PC-9 (cell line): ENCODE results near the gene USP1. TPM values are rescaled to one million over a fixed set of nuclear protein-coding genes. Genes with fewer than 3 reads are reported as not detected.

Experiments used
- BruUV-seq: library from RNA; stranded (reverse); fragments of 400-500 nt; replicated peaks from 2 replicates; lab custom pipeline; 2021; lab: Mats Ljungman, UMichigan
- CTCF ChIA-PET: fragments of 300-600 bp; sonication (Branson Sonifier 250); formaldehyde crosslinking; loops from one replicate; lab custom pipeline; 2022; ENCODE audit warnings: antibody characterized with exemption; lab: Charles Lee
- POLR2A ChIA-PET: fragments of 300-600 bp; sonication (Branson Sonifier 250); formaldehyde crosslinking; loops from one replicate; lab custom pipeline; 2022; ENCODE audit warnings: antibody characterized with exemption; ENCODE audit not compliant: unreplicated experiment; lab: Charles Lee
- DNase-seq, 2 experiments: peaks; one replicate each; pipeline versions ENCODE4 v3.0.0 to v3.0.0-alpha.2; 2015 to 2022; ENCODE audit warnings: mixed read lengths in 1 of 2
- H2AFZ ChIP-seq: fragments of 200-600 bp; sonication (generic); 2 replicates; pipeline ENCODE4 v1.8.1; 2017; ENCODE audit warnings: antibody characterized with exemption
- H3F3A ChIP-seq: fragments of 200-600 bp; sonication (generic); 2 replicates; pipeline ENCODE4 v1.8.1; 2017; ENCODE audit warnings: antibody characterized with exemption, mild to moderate bottlenecking, low read depth; ENCODE audit not compliant: insufficient read depth
- H3K27ac ChIP-seq: fragments of 200-600 bp; sonication (generic); 2 replicates; pipeline ENCODE4 v1.6.1; 2016; ENCODE audit warnings: mixed run types
- H3K27me3 ChIP-seq: fragments of 200-600 bp; sonication (generic); 2 replicates; pipeline ENCODE4 v1.6.1; 2016; ENCODE audit warnings: low read depth, mixed run types; ENCODE audit not compliant: insufficient read depth
- H3K36me3 ChIP-seq: fragments of 200-600 bp; sonication (generic); 2 replicates; pipeline ENCODE4 v1.6.1; 2016; ENCODE audit warnings: low read depth, mixed run types
- H3K4me1 ChIP-seq: fragments of 200-600 bp; sonication (generic); replicated peaks from 2 replicates; pipeline ENCODE4 v1.6.1; 2016; ENCODE audit warnings: mixed run types; ENCODE audit not compliant: insufficient read depth
- H3K4me2 ChIP-seq: fragments of 200-600 bp; sonication (generic); 2 replicates; pipeline ENCODE4 v1.6.1; 2017; ENCODE audit warnings: mixed run types
- H3K4me3 ChIP-seq: fragments of 200-600 bp; sonication (generic); 2 replicates; pipeline ENCODE4 v1.6.1; 2016; ENCODE audit warnings: mixed run types
- H3K79me2 ChIP-seq: fragments of 200-600 bp; sonication (generic); 2 replicates; pipeline ENCODE4 v1.6.1; 2017; ENCODE audit warnings: low read depth, mixed run types
- H3K9me2 ChIP-seq: fragments of 200-600 bp; sonication (generic); 2 replicates; pipeline ENCODE4 v1.8.1; 2017; ENCODE audit warnings: mild to moderate bottlenecking; ENCODE audit not compliant: insufficient read depth
- H3K9me3 ChIP-seq: fragments of 200-600 bp; sonication (generic); 2 replicates; pipeline ENCODE4 v1.8.1; 2016; ENCODE audit warnings: low read depth; ENCODE audit not compliant: insufficient read depth
- H4K20me1 ChIP-seq: fragments of 200-600 bp; sonication (generic); 2 replicates; pipeline ENCODE4 v1.8.1; 2017; ENCODE audit not compliant: insufficient read depth
- EZH2 ChIP-seq: fragments of 200-600 bp; sonication (generic); IDR thresholded peaks from 2 replicates; pipeline ENCODE4 v1.8.0; 2017; ENCODE audit warnings: antibody characterized with exemption, low read depth
- intact Hi-C: fragments of 100-400 bp; cut with micrococcal nuclease; formaldehyde crosslinking; loops from one replicate; pipeline ENCODE4 v1.10.0; 2022; ENCODE audit not compliant: unreplicated experiment
- total RNA-seq: library from RNA; stranded (reverse); gene quantifications from 2 replicates; pipeline ENCODE4 v1.2.3, GENCODE V29; 2021
- TF ChIP-seq, protein P1 (sequence below): fragments of 200-600 bp; sonication (generic); conservative IDR thresholded peaks from 2 replicates; pipeline ENCODE4 v1.6.1; 2017; ENCODE audit warnings: mixed run types, antibody characterized with exemption, mild to moderate bottlenecking, moderate library complexity

The USP1 gene
- total RNA-seq, 1 experiment from 2014 or later, result 50.3 TPM

DNA sequence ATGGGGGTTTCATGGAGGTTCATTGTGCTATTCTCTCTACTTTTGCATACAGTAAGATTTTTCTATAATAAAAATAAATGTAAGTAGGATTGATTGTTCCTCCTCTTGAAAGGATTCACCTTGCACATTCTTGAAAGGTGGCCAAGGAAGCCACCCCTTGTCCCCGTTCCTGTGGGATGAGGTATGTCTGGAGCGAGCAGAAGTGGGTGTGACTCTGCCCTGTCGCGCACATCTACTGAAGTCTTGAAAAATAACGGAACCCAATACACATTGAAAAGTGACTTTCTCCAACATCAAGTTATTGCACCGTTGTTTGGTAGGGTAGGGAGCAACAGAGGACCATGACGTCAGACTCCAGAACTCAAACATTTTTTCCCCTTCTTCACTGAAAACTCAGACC is 46.8 kb upstream of the USP1 start:
- Histone ChIP-seq H3K9me2 (no peaks in the 10 kb centered on the region), H3K9me3 (no peaks in the 10 kb centered on the region), H3K36me3 (no peaks in the 10 kb centered on the region), H3F3A (peaks cover 17% of the 10 kb centered on the region; the same call in 1 of the 2 replicates), H3K27ac (no peak overlapping the region), H2AFZ (no peak overlapping the region), H3K4me3 (no peak overlapping the region), H3K4me2 (0 out of 2 replicates have a peak overlapping the region, but pooled peaks have one; percentile 35), H4K20me1 (no peaks in the 10 kb centered on the region), H3K4me1 (peaks cover 38% of the 10 kb centered on the region), H3K27me3 (no peaks in the 10 kb centered on the region), H3K79me2 (no peaks in the 10 kb centered on the region)
- peak in 1 of 2 experiments; percentile 49 for DNase-seq
- POLR2A ChIA-PET, result no interaction called here
- BruUV-seq, result no TSS peak
- CTCF ChIA-PET, result no interaction called here
- intact Hi-C loops, result loop anchor here (2.0 kb wide), 1 partner anchor 159 kb away; no protein-coding TSS in a partner anchor
- TF ChIP-seq EZH2, result no peak
- TF ChIP-seq, protein P1, sequence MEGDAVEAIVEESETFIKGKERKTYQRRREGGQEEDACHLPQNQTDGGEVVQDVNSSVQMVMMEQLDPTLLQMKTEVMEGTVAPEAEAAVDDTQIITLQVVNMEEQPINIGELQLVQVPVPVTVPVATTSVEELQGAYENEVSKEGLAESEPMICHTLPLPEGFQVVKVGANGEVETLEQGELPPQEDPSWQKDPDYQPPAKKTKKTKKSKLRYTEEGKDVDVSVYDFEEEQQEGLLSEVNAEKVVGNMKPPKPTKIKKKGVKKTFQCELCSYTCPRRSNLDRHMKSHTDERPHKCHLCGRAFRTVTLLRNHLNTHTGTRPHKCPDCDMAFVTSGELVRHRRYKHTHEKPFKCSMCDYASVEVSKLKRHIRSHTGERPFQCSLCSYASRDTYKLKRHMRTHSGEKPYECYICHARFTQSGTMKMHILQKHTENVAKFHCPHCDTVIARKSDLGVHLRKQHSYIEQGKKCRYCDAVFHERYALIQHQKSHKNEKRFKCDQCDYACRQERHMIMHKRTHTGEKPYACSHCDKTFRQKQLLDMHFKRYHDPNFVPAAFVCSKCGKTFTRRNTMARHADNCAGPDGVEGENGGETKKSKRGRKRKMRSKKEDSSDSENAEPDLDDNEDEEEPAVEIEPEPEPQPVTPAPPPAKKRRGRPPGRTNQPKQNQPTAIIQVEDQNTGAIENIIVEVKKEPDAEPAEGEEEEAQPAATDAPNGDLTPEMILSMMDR, result no peak

- H3K36me3 ChIP-seq, result no peaks in the 10 kb centered on the region
- CTCF ChIA-PET, result no interaction called here
Observed at GRCh38 chr1:62391369-62391971, 45.4 kb upstream of the USP1 start.

GRCh38 chr1:62392951-62393350 is 43.9 kb upstream of the USP1 start:
- Histone ChIP-seq H3K4me3 (no peak overlapping the region), H3K79me2 (no peaks in the 10 kb centered on the region), H2AFZ (no peak overlapping the region), H3K27ac (no peak overlapping the region), H3K4me2 (no peak overlapping the region), H4K20me1 (no peaks in the 10 kb centered on the region), H3K36me3 (no peaks in the 10 kb centered on the region), H3K27me3 (no peaks in the 10 kb centered on the region), H3K9me3 (no peaks in the 10 kb centered on the region), H3K4me1 (peaks cover 14% of the 10 kb centered on the region), H3K9me2 (no peaks in the 10 kb centered on the region), H3F3A (no peaks in the 10 kb centered on the region)
- ChIA-PET CTCF (interaction anchor here (0.7 kb wide), 1 partner anchor 163 kb away, joined by 3 read pairs; no protein-coding TSS in a partner anchor), POLR2A (no interaction called here)
- no TSS peak for BruUV-seq
- intact Hi-C loops, result no loop called here
- TF ChIP-seq, protein P1, result no peak
- no peak for TF ChIP-seq EZH2
- DNase-seq, result no peak

More at GRCh38 chr1:62391369-62391971, 45.4 kb upstream of the USP1 start:
- Histone ChIP-seq H4K20me1 (no peaks in the 10 kb centered on the region), H2AFZ (no peak overlapping the region), H3K27ac (no peak overlapping the region), H3K27me3 (no peaks in the 10 kb centered on the region), H3K79me2 (no peaks in the 10 kb centered on the region), H3K4me1 (peaks cover 27% of the 10 kb centered on the region), H3K9me3 (no peaks in the 10 kb centered on the region), H3K4me2 (no peak overlapping the region), H3K4me3 (no peak overlapping the region), H3K9me2 (no peaks in the 10 kb centered on the region), H3F3A (peaks cover 10% of the 10 kb centered on the region; the same call in 1 of the 2 replicates)
- intact Hi-C loops, result loop anchor here (2.0 kb wide), 1 partner anchor 161 kb away; no protein-coding TSS in a partner anchor
- no peak for DNase-seq
- BruUV-seq, result no TSS peak
- POLR2A ChIA-PET, result no interaction called here
- TF ChIP-seq, protein P1, result peak; percentile 66
- no peak for TF ChIP-seq EZH2
